IPS-18a (cell line): ENCODE results near the gene NAP1L4.
A peak's percentile ranks its signal among the peaks of the same experiment; 100 is the strongest.

Source experiments
- H3K27ac ChIP-seq: one replicate; pipeline ENCODE4 v1.5.1; 2013; ENCODE audit warnings: low read length
- H3K27me3 ChIP-seq: one replicate; pipeline ENCODE4 v1.6.1; 2013; ENCODE audit warnings: mild to moderate bottlenecking, low read length; ENCODE audit not compliant: control insufficient read depth, insufficient read depth
- H3K36me3 ChIP-seq: one replicate; pipeline ENCODE4 v1.6.1; 2013; ENCODE audit warnings: low read depth, low read length; ENCODE audit not compliant: control insufficient read depth
- H3K4me1 ChIP-seq: one replicate; pipeline ENCODE4 v1.6.1; 2013; ENCODE audit warnings: low read depth, low read length; ENCODE audit not compliant: control insufficient read depth
- H3K4me3 ChIP-seq: one replicate; pipeline ENCODE4 v1.5.1; 2013; ENCODE audit warnings: low read length
- H3K9ac ChIP-seq: one replicate; pipeline ENCODE4 v1.6.1; 2013; ENCODE audit warnings: mild to moderate bottlenecking, low read length, moderate library complexity
- H3K9me3 ChIP-seq: one replicate; pipeline ENCODE4 v1.6.1; 2013; ENCODE audit warnings: low read depth, low read length; ENCODE audit not compliant: control insufficient read depth

The NAP1L4 gene

GRCh38 chr11:2901854-2902783 is 90.0 kb downstream of the NAP1L4 start:
- no peak overlapping the region for H3K9ac ChIP-seq
- H3K9me3 ChIP-seq: no peaks in the 10 kb centered on the region
- H3K36me3 ChIP-seq: no peaks in the 10 kb centered on the region
- peaks cover 5% of the 10 kb centered on the region for H3K4me1 ChIP-seq
- peak overlapping the region; percentile 59 for H3K4me3 ChIP-seq
- no peak overlapping the region for H3K27ac ChIP-seq
- peaks cover 11% of the 10 kb centered on the region for H3K27me3 ChIP-seq

DNA sequence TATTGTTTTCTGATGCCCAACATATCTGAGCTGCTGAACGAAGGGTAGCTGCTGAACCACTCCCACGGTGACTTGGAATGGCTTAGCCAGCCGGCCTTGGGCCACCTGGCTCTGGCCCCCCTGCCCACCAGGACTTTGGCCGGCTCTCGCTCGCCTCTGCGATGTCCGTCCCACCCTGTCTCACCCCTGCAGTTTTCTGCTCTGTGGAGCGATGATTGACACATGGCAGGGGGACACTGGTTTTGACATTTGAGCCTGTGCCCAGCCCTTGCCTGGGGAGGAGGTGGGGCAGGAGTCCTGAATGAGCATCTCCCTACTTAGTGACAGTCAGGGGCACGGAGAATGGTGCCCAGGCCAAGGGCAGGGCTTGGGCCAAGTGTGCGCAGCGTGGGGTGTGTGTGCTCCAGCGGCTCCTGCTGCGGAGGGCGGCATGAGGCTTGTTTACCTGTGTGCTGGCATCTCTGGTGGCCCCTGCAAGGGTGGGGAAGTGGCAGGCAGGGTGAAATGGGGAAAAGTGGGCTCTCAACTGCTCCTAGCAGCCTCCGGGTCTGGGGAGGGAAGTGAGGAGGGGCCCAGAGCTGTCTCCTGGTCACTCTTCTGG is 90.8 kb downstream of the NAP1L4 start:
- Histone ChIP-seq H3K4me3 (peak overlapping the region; percentile 59), H3K27ac (no peak overlapping the region), H3K9ac (no peak overlapping the region), H3K9me3 (no peaks in the 10 kb centered on the region), H3K27me3 (peaks cover 11% of the 10 kb centered on the region), H3K4me1 (peaks cover 5% of the 10 kb centered on the region), H3K36me3 (no peaks in the 10 kb centered on the region)

- H3K9me3 ChIP-seq: no peaks in the 10 kb centered on the region
- peaks cover 11% of the 10 kb centered on the region for H3K27me3 ChIP-seq
- no peak overlapping the region for H3K27ac ChIP-seq
- H3K4me1 ChIP-seq: peaks cover 5% of the 10 kb centered on the region
- H3K9ac ChIP-seq: no peak overlapping the region
- H3K4me3 ChIP-seq: no peak overlapping the region
- no peaks in the 10 kb centered on the region for H3K36me3 ChIP-seq
Observed at GRCh38 chr11:2899080-2899783, 92.9 kb downstream of the NAP1L4 start.

GRCh38 chr11:2898366-2899079 is 93.6 kb downstream of the NAP1L4 start:
- H3K27ac ChIP-seq: no peak overlapping the region
- no peaks in the 10 kb centered on the region for H3K9me3 ChIP-seq
- no peak overlapping the region for H3K9ac ChIP-seq
- H3K27me3 ChIP-seq: peaks cover 5% of the 10 kb centered on the region
- H3K4me1 ChIP-seq: peaks cover 5% of the 10 kb centered on the region
- no peak overlapping the region for H3K4me3 ChIP-seq
- H3K36me3 ChIP-seq: no peaks in the 10 kb centered on the region

GRCh38 chr11:2897048-2897447 is 95.1 kb downstream of the NAP1L4 start:
- Histone ChIP-seq H3K9ac (no peak overlapping the region), H3K9me3 (no peaks in the 10 kb centered on the region), H3K27ac (no peak overlapping the region), H3K4me3 (no peak overlapping the region), H3K4me1 (peaks cover 8% of the 10 kb centered on the region), H3K36me3 (no peaks in the 10 kb centered on the region), H3K27me3 (peaks cover 5% of the 10 kb centered on the region)

- H3K36me3 ChIP-seq: no peaks in the 10 kb centered on the region
- H3K9me3 ChIP-seq: no peaks in the 10 kb centered on the region
- peaks cover 10% of the 10 kb centered on the region for H3K4me1 ChIP-seq
- H3K4me3 ChIP-seq: no peak overlapping the region
- no peaks in the 10 kb centered on the region for H3K27me3 ChIP-seq
- no peak overlapping the region for H3K9ac ChIP-seq
- H3K27ac ChIP-seq: no peak overlapping the region
Observed at GRCh38 chr11:2896047-2896446, 96.1 kb downstream of the NAP1L4 start.
